Measurements from ENCODE around the gene EPM2AIP1. TPM values are rescaled to one million over a fixed set of nuclear protein-coding genes. Genes with fewer than 3 reads are reported as not detected.

The EPM2AIP1 gene
- total and polyA plus RNA-seq, 2 donors (not counting 3 experiments of a cell fraction or from before 2014, with no cell fraction given): 5.4 to 15.1 TPM

- BruUV-seq (replicated peaks): no TSS peak
- H3K9me3 ChIP-seq (replicated peaks; ENCODE audit: control insufficient read depth, insufficient read depth, low read length): no peaks in the 10 kb centered on the region
These were observed 51.3 kb downstream of the EPM2AIP1 start for GRCh38 chr3:36941658-36942057.

More at GRCh38 chr3:36941658-36942057, 51.3 kb downstream of the EPM2AIP1 start:
- no peaks in the 10 kb centered on the region for H3K79me2 ChIP-seq (ENCODE audit: control insufficient read depth, insufficient read depth, low read length)
- H2AFZ ChIP-seq (ENCODE audit: low read depth, low read length): no peak overlapping the region
- intact Hi-C loops (cut with micrococcal nuclease): no loop called here
- no peaks in the 10 kb centered on the region for H4K20me1 ChIP-seq (replicated peaks; ENCODE audit: control insufficient read depth, extremely low read depth, insufficient read depth, low read length)
- H3K4me3 ChIP-seq (replicated peaks in 1 of 3; ENCODE audit: insufficient read depth in 1 of 3, low read depth in 1 of 3, low read length in 3 of 3): no peak overlapping the region
- peaks cover 12% of the 10 kb centered on the region for H3K4me1 ChIP-seq (ENCODE audit: control insufficient read depth, extremely low read depth, insufficient read depth, low read length)
- no peaks in the 10 kb centered on the region for H3K27me3 ChIP-seq (ENCODE audit: control insufficient read depth in 2 of 2, insufficient read depth in 2 of 2, low read length in 2 of 2)
- POLR2A ChIA-PET: interaction anchor here (0.6 kb wide), 1 partner anchor 246 kb away, joined by 3 read pairs; no protein-coding TSS in a partner anchor
- H3K36me3 ChIP-seq (ENCODE audit: control insufficient read depth in 2 of 2, extremely low read depth in 1 of 2, insufficient read depth in 2 of 2, low read length in 2 of 2): no peaks in the 10 kb centered on the region
- DNase-seq (ENCODE audit: low read depth, low spot score) (no peak), FAIRE-seq (no peak)
- CTCF ChIA-PET: interaction anchor here (0.7 kb wide), 1 partner anchor 17 kb away, joined by 3 read pairs; no protein-coding TSS in a partner anchor
- no peak overlapping the region for H3K4me2 ChIP-seq (ENCODE audit: insufficient read depth, low read length)
- H3K9me1 ChIP-seq (replicated peaks; ENCODE audit: control insufficient read depth, extremely low read depth, insufficient read depth, low read length): no peaks in the 10 kb centered on the region
- no peak overlapping the region for H3K9ac ChIP-seq (replicated peaks; ENCODE audit: extremely low read depth, insufficient read depth, low read length)
- H3K27ac ChIP-seq (ENCODE audit: insufficient read depth, low read depth, low read length): no peak overlapping the region
- no peak for TF ChIP-seq JUN (IDR thresholded peaks at IDR 0.05; ENCODE audit: borderline replicate concordance, insufficient read depth, insufficient read length, low read depth)
- TF ChIP-seq FOS (IDR thresholded peaks at IDR 0.05; ENCODE audit: borderline replicate concordance, insufficient read depth, low read length): no peak
- no peak for TF ChIP-seq MYC (IDR thresholded peaks at IDR 0.05; ENCODE audit: low read depth, low read length)
- no peak for TF ChIP-seq GATA2 (IDR thresholded peaks at IDR 0.05; ENCODE audit: insufficient read depth, insufficient read length, low read depth, low read length)
- no peak for TF ChIP-seq MAX (IDR thresholded peaks at IDR 0.05; ENCODE audit: insufficient read depth, insufficient read length)
- no peak for TF ChIP-seq POLR2AphosphoS5 (IDR thresholded peaks at IDR 0.05; ENCODE audit: insufficient read depth, low read depth, low read length)
- no peak for TF ChIP-seq EZH2 (IDR thresholded peaks at IDR 0.05; ENCODE audit: borderline replicate concordance, low read depth, low read length, severe bottlenecking)
- TF ChIP-seq CTCF (IDR thresholded peaks at IDR 0.05; ENCODE audit: extremely low read depth in 1 of 2, insufficient read depth in 1 of 2, low read depth in 1 of 2, low read length in 2 of 2): no peak
- no peak for TF ChIP-seq POLR2A (IDR thresholded peaks at IDR 0.05; ENCODE audit: low read depth, low read length)
- dilution Hi-C loops (cut with MboI; ENCODE audit: extremely low pct_ligation_motif_present, low sequenced_read_pairs): no loop called here
